BLaER1 (cell line): ENCODE measurements around the gene RBM39.
"Not testable (repeated sequence)": the region's sequence is repeated elsewhere in the genome, so short reads cannot be mapped to it uniquely, and the experiment has no call there.

Source experiments
- H3K27ac ChIP-seq: shearing (Covaris generic); formaldehyde crosslinking; 2 replicates; pipeline ENCODE4 v1.8.1; 2022
- H3K27me3 ChIP-seq: shearing (Covaris generic); formaldehyde crosslinking; 2 replicates; pipeline ENCODE4 v1.8.1; 2022
- H3K36me3 ChIP-seq: shearing (Covaris generic); formaldehyde crosslinking; 2 replicates; pipeline ENCODE4 v1.8.1; 2022
- H3K4me1 ChIP-seq: shearing (Covaris generic); formaldehyde crosslinking; 2 replicates; pipeline ENCODE4 v1.8.1; 2022
- H3K4me2 ChIP-seq: shearing (Covaris generic); formaldehyde crosslinking; 2 replicates; pipeline ENCODE4 v1.8.1; 2022
- H3K4me3 ChIP-seq: shearing (Covaris generic); formaldehyde crosslinking; 2 replicates; pipeline ENCODE4 v1.8.1; 2022
- H3K9ac ChIP-seq: shearing (Covaris generic); formaldehyde crosslinking; 2 replicates; pipeline ENCODE4 v1.8.1; 2022
- H3K9me3 ChIP-seq: shearing (Covaris generic); formaldehyde crosslinking; 2 replicates; pipeline ENCODE4 v1.8.1; 2022
- H4K20me1 ChIP-seq: shearing (Covaris generic); formaldehyde crosslinking; 2 replicates; pipeline ENCODE4 v1.8.1; 2022
- Cebpa-rat ChIP-seq: shearing (Covaris generic); IDR thresholded peaks from 2 replicates; pipeline ENCODE4 v1.8.1; 2022

Gene RBM39

DNA sequence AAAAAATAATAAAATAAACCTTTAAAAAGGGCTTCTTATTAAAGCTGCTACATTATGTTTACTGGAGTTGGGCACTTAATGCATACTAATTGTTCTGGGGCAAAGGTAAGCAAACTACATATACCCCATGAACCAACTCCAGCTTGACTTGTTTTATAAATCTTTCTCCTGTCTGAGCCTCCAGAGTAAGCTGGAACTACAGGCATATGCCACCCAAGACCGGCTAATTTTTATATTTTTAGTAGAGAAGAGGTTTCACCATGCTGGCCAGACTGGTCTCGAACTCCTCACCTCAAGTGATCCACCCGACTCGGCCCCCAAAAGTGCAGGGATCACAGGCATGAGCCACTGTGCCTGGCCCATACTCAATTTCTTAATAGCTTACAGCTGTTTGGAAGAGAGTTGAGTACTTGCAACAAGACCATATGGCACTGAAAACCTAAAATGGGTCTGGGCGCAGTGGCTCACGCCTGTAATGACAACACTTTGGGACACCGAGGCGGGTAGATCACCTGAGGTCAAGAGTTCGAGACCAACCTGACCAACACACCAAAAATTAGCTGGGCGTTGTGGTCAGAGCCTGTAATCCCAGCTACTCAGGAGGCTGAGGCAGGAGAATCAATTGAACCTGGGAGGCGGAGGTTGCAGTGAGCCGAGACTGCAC, 23.0 kb downstream of the RBM39 start:
- Histone ChIP-seq H3K4me2 (no peak overlapping the region), H3K9ac (no peak overlapping the region), H3K36me3 (peaks cover 100% of the 10 kb centered on the region), H3K27me3 (no peaks in the 10 kb centered on the region), H3K27ac (no peak overlapping the region), H3K4me3 (no peak overlapping the region), H3K4me1 (peaks cover 24% of the 10 kb centered on the region), H4K20me1 (peaks cover 100% of the 10 kb centered on the region), H3K9me3 (no peaks in the 10 kb centered on the region)
- no peak for TF ChIP-seq Cebpa-rat

DNA sequence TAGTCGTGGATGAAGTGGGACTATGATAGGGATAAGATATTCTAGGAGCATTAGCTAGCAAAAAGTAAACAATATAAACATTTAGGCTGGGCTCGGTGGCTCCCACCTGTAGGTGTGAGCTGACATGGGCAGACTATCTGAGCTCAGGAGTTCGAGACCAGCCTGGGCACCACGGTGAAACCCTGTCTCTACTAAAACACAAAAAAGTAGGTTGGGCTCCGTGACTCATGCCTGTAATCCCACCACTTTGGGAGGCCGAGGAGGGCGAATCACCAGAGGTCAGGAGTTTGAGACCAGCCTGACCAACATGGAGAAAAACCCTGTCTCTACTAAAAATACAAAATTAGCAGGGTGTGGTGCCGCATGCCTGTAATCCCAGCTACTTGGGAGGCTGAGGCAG, 23.7 kb downstream of the RBM39 start:
- peaks cover 100% of the 10 kb centered on the region for H4K20me1 ChIP-seq
- not testable (repeated sequence) for H3K27ac ChIP-seq, H3K4me3 ChIP-seq, H3K27me3 ChIP-seq, H3K4me2 ChIP-seq, H3K9ac ChIP-seq, H3K9me3 ChIP-seq
- H3K4me1 ChIP-seq: peaks cover 30% of the 10 kb centered on the region
- H3K36me3 ChIP-seq: peaks cover 100% of the 10 kb centered on the region

DNA sequence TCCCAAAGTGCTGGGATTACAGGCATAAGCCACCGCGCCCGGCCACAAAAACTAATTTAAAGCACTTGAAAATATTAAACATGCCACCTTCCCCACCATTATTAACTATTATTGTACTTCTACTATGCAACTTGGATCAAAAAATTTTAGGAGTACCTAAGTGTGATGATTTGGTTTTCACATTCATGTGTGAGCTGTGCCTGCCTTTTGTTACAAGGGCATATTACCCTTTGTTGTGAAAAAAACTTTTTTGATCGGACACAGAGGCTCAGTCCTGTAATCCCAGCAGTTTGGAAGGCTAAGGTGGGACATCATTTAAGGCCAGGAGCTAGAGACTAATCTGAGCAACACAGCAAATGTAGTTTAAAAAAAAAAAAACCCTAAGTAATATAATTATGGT, 25.7 kb downstream of the RBM39 start:
- Histone ChIP-seq H3K9ac (no peak overlapping the region), H4K20me1 (peaks cover 100% of the 10 kb centered on the region), H3K4me1 (peaks cover 30% of the 10 kb centered on the region), H3K27ac (no peak overlapping the region), H3K36me3 (peaks cover 97% of the 10 kb centered on the region), H3K27me3 (no peaks in the 10 kb centered on the region), H3K4me2 (no peak overlapping the region), H3K9me3 (no peaks in the 10 kb centered on the region), H3K4me3 (no peak overlapping the region)
- no peak for TF ChIP-seq Cebpa-rat

DNA sequence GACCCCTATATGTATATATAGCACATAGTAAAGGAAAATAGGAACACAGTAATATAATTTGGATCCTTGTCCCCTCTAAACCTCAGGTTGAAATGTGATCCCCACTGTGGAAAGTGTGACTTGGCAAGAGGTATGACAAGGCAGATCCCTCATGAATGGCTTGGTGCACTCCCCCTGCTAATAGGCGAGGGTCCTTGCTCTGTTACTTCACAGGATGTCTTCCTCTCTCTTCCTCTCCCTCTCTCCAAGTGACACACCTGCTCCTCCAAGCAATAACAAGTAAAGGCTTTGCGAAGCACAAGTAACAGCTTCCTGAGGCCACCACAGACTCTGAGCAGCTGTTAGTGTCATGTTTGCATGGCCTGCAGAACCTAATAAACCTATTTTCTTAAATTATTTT, 26.4 kb downstream of the RBM39 start:
- Histone ChIP-seq H3K4me1 (peaks cover 30% of the 10 kb centered on the region), H3K9me3 (no peaks in the 10 kb centered on the region), H3K4me3 (no peak overlapping the region), H3K9ac (no peak overlapping the region), H3K36me3 (peaks cover 97% of the 10 kb centered on the region), H3K27me3 (no peaks in the 10 kb centered on the region), H3K27ac (no peak overlapping the region), H4K20me1 (peaks cover 100% of the 10 kb centered on the region), H3K4me2 (no peak overlapping the region)
- no peak for TF ChIP-seq Cebpa-rat

DNA sequence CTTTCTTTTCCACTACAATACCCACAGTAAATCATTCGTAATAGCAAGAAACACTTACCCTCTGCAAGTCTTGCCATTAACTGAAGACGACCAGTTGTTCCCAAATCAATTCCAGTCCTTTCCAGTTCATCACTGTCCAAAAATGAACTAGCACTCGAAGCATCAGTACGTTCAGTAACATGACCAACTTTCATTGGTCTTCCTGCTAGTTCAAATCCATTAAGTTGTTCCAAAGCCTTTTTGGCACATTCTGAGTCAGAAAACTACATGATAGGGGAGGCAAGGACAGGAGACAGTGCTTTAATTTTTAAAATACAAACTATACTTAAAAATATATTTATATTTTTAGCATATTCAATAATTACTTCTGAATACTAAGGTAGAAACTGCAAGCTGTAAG, 27.9 kb downstream of the RBM39 start:
- Histone ChIP-seq H3K27ac (no peak overlapping the region), H3K9me3 (no peaks in the 10 kb centered on the region), H3K4me2 (no peak overlapping the region), H3K27me3 (no peaks in the 10 kb centered on the region), H4K20me1 (peaks cover 100% of the 10 kb centered on the region), H3K4me1 (peaks cover 30% of the 10 kb centered on the region), H3K9ac (no peak overlapping the region), H3K4me3 (no peak overlapping the region), H3K36me3 (peaks cover 97% of the 10 kb centered on the region)
- no peak for TF ChIP-seq Cebpa-rat

DNA sequence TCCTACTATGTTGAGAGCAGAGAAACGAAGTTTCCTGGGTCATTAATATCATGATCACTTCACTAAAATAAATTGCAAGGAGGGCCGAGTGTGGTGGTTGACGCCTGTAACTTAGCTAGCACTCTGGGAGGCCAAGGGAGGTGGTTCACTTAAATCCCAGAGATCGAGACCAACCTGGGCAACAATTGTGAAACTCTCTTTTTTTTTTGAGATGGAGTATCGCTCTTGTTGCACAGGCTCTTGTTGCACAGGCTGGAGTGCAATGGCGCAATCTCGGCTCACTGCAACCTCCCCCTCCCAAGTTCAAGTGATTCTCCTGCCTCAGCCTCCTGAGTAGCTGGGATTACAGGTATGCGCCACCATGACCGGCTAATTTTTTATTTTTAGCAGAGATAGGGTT, 28.9 kb downstream of the RBM39 start:
- H3K9ac ChIP-seq, H3K27ac ChIP-seq, H3K27me3 ChIP-seq, H3K4me2 ChIP-seq, H3K4me3 ChIP-seq, H3K9me3 ChIP-seq: not testable (repeated sequence)
- peaks cover 30% of the 10 kb centered on the region for H3K4me1 ChIP-seq
- peaks cover 100% of the 10 kb centered on the region for H4K20me1 ChIP-seq
- TF ChIP-seq Cebpa-rat: 0 out of 2 replicates have a peak, but pooled peaks have one; percentile 8
- H3K36me3 ChIP-seq: peaks cover 97% of the 10 kb centered on the region

DNA sequence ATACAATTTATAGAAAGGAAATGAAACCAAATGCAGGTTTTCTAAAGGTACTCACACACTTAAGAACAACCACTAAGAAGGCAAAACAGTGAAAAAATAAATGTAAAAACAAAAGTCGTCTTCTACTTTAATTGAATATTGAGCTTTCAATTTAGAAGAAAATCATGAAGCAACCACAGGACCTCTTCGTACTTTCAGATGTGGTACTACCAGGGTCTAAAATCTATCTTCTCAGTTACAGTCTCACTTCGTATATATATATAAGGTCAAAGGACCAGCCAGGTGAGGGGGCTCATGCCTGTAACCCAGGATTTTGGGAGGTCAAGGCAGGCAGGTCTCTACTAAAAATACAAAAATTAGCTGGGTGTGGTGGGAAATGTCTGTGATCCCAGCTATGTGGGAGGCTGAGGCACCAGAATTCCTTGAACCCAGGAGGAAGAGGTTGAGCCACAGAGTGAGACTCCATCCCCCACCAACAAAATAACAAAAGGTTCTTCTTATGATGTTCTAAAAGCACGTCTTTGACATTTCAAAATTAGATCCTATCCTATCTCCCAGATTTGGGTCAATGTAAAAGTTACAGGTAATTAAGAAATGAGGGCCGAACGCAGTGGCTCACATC, 30.4 kb downstream of the RBM39 start:
- Histone ChIP-seq H3K27ac (no peak overlapping the region), H3K4me2 (no peak overlapping the region), H3K9me3 (no peaks in the 10 kb centered on the region), H3K9ac (no peak overlapping the region), H3K4me1 (peaks cover 30% of the 10 kb centered on the region), H3K4me3 (no peak overlapping the region), H4K20me1 (peaks cover 100% of the 10 kb centered on the region), H3K36me3 (peaks cover 97% of the 10 kb centered on the region), H3K27me3 (no peaks in the 10 kb centered on the region)
- no peak for TF ChIP-seq Cebpa-rat

DNA sequence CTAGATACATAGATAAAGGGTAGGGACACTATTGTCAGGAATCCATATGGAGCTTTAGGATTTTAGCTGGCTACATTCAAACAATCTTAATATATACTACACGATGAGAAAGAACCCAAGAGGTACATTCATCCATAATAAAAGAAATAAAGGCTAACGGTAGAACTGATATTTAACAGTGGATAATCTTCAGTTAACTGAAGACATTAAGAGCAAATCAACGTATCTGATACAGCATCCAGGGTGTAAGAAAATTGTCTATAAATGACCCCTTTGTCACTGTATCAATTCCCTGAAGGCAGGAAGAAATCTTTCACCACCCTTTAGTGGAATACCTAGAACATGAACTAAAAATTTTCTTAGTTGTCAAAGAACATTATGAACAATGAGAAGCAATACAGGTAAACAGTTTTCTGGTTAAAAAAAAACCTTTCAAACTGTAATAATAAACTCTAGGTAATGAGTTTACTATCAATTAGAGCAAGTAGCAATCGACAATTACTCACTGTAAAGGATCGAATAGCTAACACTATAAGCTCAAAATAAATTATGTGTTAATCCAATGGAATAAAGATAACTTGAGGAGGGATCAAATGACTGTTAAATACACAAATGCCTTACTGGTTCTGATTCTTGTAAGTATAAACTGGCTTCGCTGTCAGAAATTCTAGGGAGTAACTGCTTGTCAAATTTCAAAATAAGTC, 31.0 kb downstream of the RBM39 start:
- no peak overlapping the region for H3K4me2 ChIP-seq
- H3K27me3 ChIP-seq: no peaks in the 10 kb centered on the region
- no peak overlapping the region for H3K4me3 ChIP-seq
- peaks cover 100% of the 10 kb centered on the region for H4K20me1 ChIP-seq
- TF ChIP-seq Cebpa-rat: no peak
- H3K9ac ChIP-seq: no peak overlapping the region
- H3K9me3 ChIP-seq: no peaks in the 10 kb centered on the region
- H3K36me3 ChIP-seq: peaks cover 97% of the 10 kb centered on the region
- H3K27ac ChIP-seq: no peak overlapping the region
- peaks cover 26% of the 10 kb centered on the region for H3K4me1 ChIP-seq

DNA sequence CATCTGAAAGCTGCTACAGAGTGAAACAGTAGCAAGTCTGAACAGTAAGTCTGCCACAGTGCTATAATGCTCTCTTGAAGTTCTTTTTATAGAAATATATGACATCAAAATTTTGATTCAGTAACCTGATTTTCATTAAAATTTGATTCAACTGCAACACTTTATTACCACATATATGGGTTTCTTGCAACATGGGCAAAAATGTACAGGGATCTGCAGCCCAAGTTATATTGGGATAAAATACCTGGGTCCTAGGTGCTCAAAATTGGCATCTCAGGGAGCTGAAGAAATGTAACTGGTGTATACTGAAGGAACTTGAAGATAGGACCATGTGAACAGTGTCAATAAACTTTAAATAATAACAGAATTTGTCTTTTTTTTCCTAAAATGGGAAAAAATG, 32.0 kb downstream of the RBM39 start:
- no peak for TF ChIP-seq Cebpa-rat
- Histone ChIP-seq H3K4me2 (no peak overlapping the region), H3K9me3 (no peaks in the 10 kb centered on the region), H3K36me3 (peaks cover 97% of the 10 kb centered on the region), H4K20me1 (peaks cover 100% of the 10 kb centered on the region), H3K4me3 (no peak overlapping the region), H3K4me1 (peaks cover 16% of the 10 kb centered on the region), H3K27me3 (no peaks in the 10 kb centered on the region), H3K9ac (no peak overlapping the region), H3K27ac (no peak overlapping the region)

DNA sequence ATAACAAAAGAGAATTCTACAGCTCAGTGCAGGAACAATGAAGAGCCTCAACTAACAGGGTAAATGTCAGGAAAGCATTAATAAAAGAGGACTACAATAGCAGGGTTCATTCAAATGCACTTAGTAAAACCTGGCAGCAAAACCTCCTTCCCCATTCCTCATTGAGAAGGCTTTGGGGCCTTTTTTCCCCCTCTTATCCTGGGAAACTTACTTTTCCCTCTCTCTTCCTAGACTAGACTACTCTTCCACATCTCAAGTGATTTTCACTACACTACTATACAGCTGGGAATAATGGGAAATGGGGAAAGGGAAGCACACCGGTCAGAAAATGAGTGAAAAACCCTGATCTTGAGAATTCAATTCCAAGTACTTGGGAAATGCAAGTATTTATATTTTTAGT, 32.8 kb downstream of the RBM39 start:
- Histone ChIP-seq H3K27ac (no peak overlapping the region), H4K20me1 (peaks cover 100% of the 10 kb centered on the region), H3K4me2 (no peak overlapping the region), H3K4me3 (no peak overlapping the region), H3K27me3 (no peaks in the 10 kb centered on the region), H3K9me3 (no peaks in the 10 kb centered on the region), H3K4me1 (peaks cover 8% of the 10 kb centered on the region), H3K9ac (no peak overlapping the region), H3K36me3 (peaks cover 97% of the 10 kb centered on the region)
- no peak for TF ChIP-seq Cebpa-rat
